H9 (cell line): Measurements from ENCODE around the gene RBM22. TPM values are rescaled to one million over a fixed set of nuclear protein-coding genes. Genes with fewer than 3 reads are reported as not detected.

ENCODE experiments used
- DNase-seq: peaks from one replicate; pipeline ENCODE4 v3.0.0-alpha.2; 2017
- H2AFZ ChIP-seq: one replicate; pipeline ENCODE4 v1.6.1; 2013; ENCODE audit warnings: mild to moderate bottlenecking, low read length, control low read depth, moderate library complexity
- H2AK5ac ChIP-seq: 2 replicates; pipeline ENCODE4 v1.6.1; 2013; ENCODE audit warnings: low read length, control low read depth, mixed read lengths; ENCODE audit not compliant: insufficient read length
- H2BK120ac ChIP-seq: one replicate; pipeline ENCODE4 v1.6.1; 2013; ENCODE audit warnings: low read depth, mild to moderate bottlenecking, low read length, control low read depth, inconsistent platforms; ENCODE audit not compliant: poor library complexity, severe bottlenecking
- H2BK12ac ChIP-seq: 2 replicates; pipeline ENCODE4 v1.6.1; 2013; ENCODE audit warnings: low read length, control low read depth, mixed read lengths, low read depth; ENCODE audit not compliant: insufficient read length
- H2BK15ac ChIP-seq: 2 replicates; pipeline ENCODE4 v1.6.1; 2013; ENCODE audit warnings: low read depth, low read length, control low read depth
- H2BK20ac ChIP-seq: one replicate; pipeline ENCODE4 v1.6.1; 2013; ENCODE audit warnings: low read depth, mild to moderate bottlenecking, low read length, control low read depth, inconsistent platforms; ENCODE audit not compliant: poor library complexity, severe bottlenecking
- H2BK5ac ChIP-seq: 2 replicates; pipeline ENCODE4 v1.6.1; 2013; ENCODE audit warnings: low read length, control low read depth, mixed read lengths; ENCODE audit not compliant: insufficient read length
- H3K14ac ChIP-seq: 2 replicates; pipeline ENCODE4 v1.6.1; 2013; ENCODE audit warnings: low read length, control low read depth; ENCODE audit not compliant: insufficient read depth
- H3K18ac ChIP-seq: 2 replicates; pipeline ENCODE4 v1.6.1; 2013; ENCODE audit warnings: low read depth, mild to moderate bottlenecking, mixed read lengths, low read length, control low read depth; ENCODE audit not compliant: insufficient read length
- H3K23ac ChIP-seq: 2 replicates; pipeline ENCODE4 v1.6.1; 2013; ENCODE audit warnings: low read length, control low read depth, mixed read lengths, low read depth; ENCODE audit not compliant: insufficient read length
- H3K23me2 ChIP-seq: 2 replicates; pipeline ENCODE4 v1.6.1; 2013; ENCODE audit warnings: low read depth, mild to moderate bottlenecking, mixed read lengths, low read length, control low read depth; ENCODE audit not compliant: insufficient read length, poor library complexity, severe bottlenecking
- H3K27ac ChIP-seq: 2 replicates; pipeline ENCODE4 v1.5.1; 2013; ENCODE audit warnings: low read length, control low read depth, mixed read lengths, low read depth; ENCODE audit not compliant: insufficient read length
- H3K27me3 ChIP-seq: 2 replicates; pipeline ENCODE4 v1.6.1; 2013; ENCODE audit warnings: low read length, control low read depth, inconsistent platforms; ENCODE audit not compliant: insufficient read depth
- H3K4ac ChIP-seq: 2 replicates; pipeline ENCODE4 v1.6.1; 2013; ENCODE audit warnings: low read depth, mild to moderate bottlenecking, control low read depth, inconsistent platforms, low read length, moderate library complexity
- H3K4me1 ChIP-seq: 2 replicates; pipeline ENCODE4 v1.6.1; 2013; ENCODE audit warnings: low read length, control low read depth, inconsistent platforms; ENCODE audit not compliant: insufficient read depth
- H3K4me2 ChIP-seq: 2 replicates; pipeline ENCODE4 v1.6.1; 2013; ENCODE audit warnings: low read length, control low read depth, mixed read lengths; ENCODE audit not compliant: insufficient read length, insufficient read depth
- H3K56ac ChIP-seq: 2 replicates; pipeline ENCODE4 v1.6.1; 2013; ENCODE audit warnings: low read depth, mild to moderate bottlenecking, mixed read lengths, low read length, control low read depth; ENCODE audit not compliant: insufficient read length
- H3K79me1 ChIP-seq: 2 replicates; pipeline ENCODE4 v1.6.1; 2013; ENCODE audit warnings: low read depth, mild to moderate bottlenecking, moderate library complexity, low read length, control low read depth, inconsistent platforms; ENCODE audit not compliant: insufficient read depth, poor library complexity, severe bottlenecking
- H3K79me2 ChIP-seq: 2 replicates; pipeline ENCODE4 v1.6.1; 2013; ENCODE audit warnings: low read length, control low read depth, inconsistent platforms; ENCODE audit not compliant: insufficient read depth
- H3K9ac ChIP-seq: 2 replicates; pipeline ENCODE4 v1.6.1; 2013; ENCODE audit warnings: low read length, control low read depth, mixed read lengths; ENCODE audit not compliant: insufficient read length; ENCODE audit errors: extremely low read depth
- H3K9me3 ChIP-seq: one replicate; pipeline ENCODE4 v1.6.1; 2013; ENCODE audit warnings: low read depth, low read length, inconsistent platforms; ENCODE audit not compliant: control insufficient read depth
- H3T11ph ChIP-seq: one replicate; pipeline ENCODE4 v1.6.1; 2013; ENCODE audit warnings: mild to moderate bottlenecking, low read length, control low read depth, inconsistent platforms
- H4K20me1 ChIP-seq: one replicate; pipeline ENCODE4 v1.6.1; 2013; ENCODE audit not compliant: control insufficient read depth, insufficient read length, insufficient read depth
- H4K5ac ChIP-seq: 2 replicates; pipeline ENCODE4 v1.6.1; 2013; ENCODE audit warnings: low read depth, mild to moderate bottlenecking, mixed read lengths, low read length, control low read depth; ENCODE audit not compliant: insufficient read length
- H4K8ac ChIP-seq: replicated peaks from 2 replicates; pipeline ENCODE4 v1.6.1; 2013; ENCODE audit warnings: low read length, control low read depth, mixed read lengths, low read depth; ENCODE audit not compliant: insufficient read length
- H4K91ac ChIP-seq: 2 replicates; pipeline ENCODE4 v1.6.1; 2013; ENCODE audit warnings: low read depth, mild to moderate bottlenecking, moderate library complexity, mixed read lengths, low read length, control low read depth; ENCODE audit not compliant: insufficient read length
- H3K27ac Mint-ChIP-seq, 3 experiments: 2 replicates in 2 of 3; 3 replicates in 1 of 3; pipeline ENCODE4 v1.8.0; 2020 to 2021; ENCODE audit warnings: mixed read lengths in 3 of 3, mild to moderate bottlenecking in 1 of 3, moderate library complexity in 1 of 3
- H3K27me3 Mint-ChIP-seq: 2 replicates; pipeline ENCODE4 v1.8.0; 2021; ENCODE audit warnings: low read depth, mild to moderate bottlenecking, moderate library complexity, mixed read lengths
- H3K36me3 Mint-ChIP-seq, 3 experiments: 2 replicates in 2 of 3; 3 replicates in 1 of 3; pipeline ENCODE4 v1.8.0; 2020 to 2021; ENCODE audit warnings: low read depth in 3 of 3, mixed read lengths in 3 of 3; ENCODE audit not compliant: insufficient read depth in 1 of 3
- H3K4me1 Mint-ChIP-seq, 2 experiments: 2 replicates each; pipeline ENCODE4 v1.8.0; 2020; ENCODE audit warnings: mixed read lengths in 2 of 2
- H3K4me3 Mint-ChIP-seq, 2 experiments: 2 replicates in 1 of 2; 3 replicates in 1 of 2; pipeline ENCODE4 v1.8.0; 2020 to 2021; ENCODE audit warnings: mild to moderate bottlenecking in 2 of 2, mixed read lengths in 2 of 2, moderate library complexity in 1 of 2
- H3K9me3 Mint-ChIP-seq, 2 experiments: 2 replicates in 1 of 2; 3 replicates in 1 of 2; pipeline ENCODE4 v1.8.0; 2020; ENCODE audit warnings: mild to moderate bottlenecking in 2 of 2, mixed read lengths in 2 of 2, moderate library complexity in 1 of 2
- WGBS: extraction: QIAGEN DNeasy Blood & Tissue Kit; methylation state at CpG from one replicate; pipeline ENCODE4 v1.1.7; 2013; ENCODE audit warnings: missing lambda C conversion rate, low lambda C conversion rate, mixed read lengths; ENCODE audit not compliant: insufficient read length; ENCODE audit errors: extremely low coverage; 5-methylcytosine and 5-hydroxymethylcytosine counted together
- total RNA-seq: library from RNA; stranded (reverse); gene quantifications from 2 replicates; pipeline ENCODE4 v1.2.1, GENCODE V29; 2021
- TF ChIP-seq, protein P1 (sequence below): fragments of 200-600 bp; sonication (generic); conservative IDR thresholded peaks from 3 replicates; pipeline ENCODE4 v1.8.0; 2021; ENCODE audit warnings: antibody characterized with exemption, mild to moderate bottlenecking

The RBM22 gene
- total RNA-seq, 1 experiment from 2014 or later = 47.0 TPM

DNA sequence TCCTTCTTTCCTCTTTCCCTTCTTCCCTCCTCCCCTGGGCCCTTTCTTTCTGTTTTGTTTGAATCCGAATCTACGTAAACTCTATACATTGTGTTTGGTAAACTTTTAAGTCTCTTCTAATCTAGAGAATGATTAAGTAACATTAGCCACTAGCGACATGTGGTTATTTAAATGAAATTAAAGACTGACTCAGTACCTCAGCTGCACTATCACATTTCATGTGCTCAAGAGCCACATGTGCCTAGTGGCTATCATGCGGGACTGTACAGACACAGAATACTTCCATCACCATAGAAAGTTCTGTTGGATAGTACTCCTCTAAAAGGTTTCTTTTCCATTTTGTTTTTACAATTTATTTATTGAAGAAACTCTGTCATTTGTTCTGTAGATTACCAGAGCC, 29.0 kb upstream of the RBM22 start:
- no peaks in the 10 kb centered on the region for H3K9me3 ChIP-seq
- no peak overlapping the region for H3K23ac ChIP-seq
- no peak overlapping the region for H2BK12ac ChIP-seq
- no peak for DNase-seq
- no peak overlapping the region for H3K56ac ChIP-seq
- no peaks in the 10 kb centered on the region for H3K23me2 ChIP-seq
- no peak overlapping the region for H2BK15ac ChIP-seq
- Mint-ChIP-seq H3K36me3 (peaks cover 24 to 49% (median 45%) of the 10 kb centered on the region in 3 experiments), H3K27me3 (no peaks in the 10 kb centered on the region), H3K9me3 (no peaks in the 10 kb centered on the region), H3K27ac (no peak overlapping the region; a peak in 1 of 7 replicates), H3K4me1 (no peaks in the 10 kb centered on the region), H3K4me3 (no peak overlapping the region)
- H4K5ac ChIP-seq = no peak overlapping the region
- no peak overlapping the region for H3K9ac ChIP-seq
- no peak overlapping the region for H3K4me2 ChIP-seq
- no peak overlapping the region for H4K8ac ChIP-seq
- no peak overlapping the region for H2AFZ ChIP-seq
- H2AK5ac ChIP-seq = no peak overlapping the region
- H3K27ac ChIP-seq = no peak overlapping the region
- WGBS = no CpG with 5 or more reads among the region's 4 CpGs
- no peaks in the 10 kb centered on the region for H3K4me1 ChIP-seq
- H4K91ac ChIP-seq = no peak overlapping the region
- H2BK20ac ChIP-seq = no peak overlapping the region
- no peak overlapping the region for H3K4ac ChIP-seq
- no peaks in the 10 kb centered on the region for H3K27me3 ChIP-seq
- H2BK5ac ChIP-seq = no peak overlapping the region
- H3K79me1 ChIP-seq = peaks cover 3% of the 10 kb centered on the region
- H4K20me1 ChIP-seq = no peaks in the 10 kb centered on the region
- TF ChIP-seq, protein P1, sequence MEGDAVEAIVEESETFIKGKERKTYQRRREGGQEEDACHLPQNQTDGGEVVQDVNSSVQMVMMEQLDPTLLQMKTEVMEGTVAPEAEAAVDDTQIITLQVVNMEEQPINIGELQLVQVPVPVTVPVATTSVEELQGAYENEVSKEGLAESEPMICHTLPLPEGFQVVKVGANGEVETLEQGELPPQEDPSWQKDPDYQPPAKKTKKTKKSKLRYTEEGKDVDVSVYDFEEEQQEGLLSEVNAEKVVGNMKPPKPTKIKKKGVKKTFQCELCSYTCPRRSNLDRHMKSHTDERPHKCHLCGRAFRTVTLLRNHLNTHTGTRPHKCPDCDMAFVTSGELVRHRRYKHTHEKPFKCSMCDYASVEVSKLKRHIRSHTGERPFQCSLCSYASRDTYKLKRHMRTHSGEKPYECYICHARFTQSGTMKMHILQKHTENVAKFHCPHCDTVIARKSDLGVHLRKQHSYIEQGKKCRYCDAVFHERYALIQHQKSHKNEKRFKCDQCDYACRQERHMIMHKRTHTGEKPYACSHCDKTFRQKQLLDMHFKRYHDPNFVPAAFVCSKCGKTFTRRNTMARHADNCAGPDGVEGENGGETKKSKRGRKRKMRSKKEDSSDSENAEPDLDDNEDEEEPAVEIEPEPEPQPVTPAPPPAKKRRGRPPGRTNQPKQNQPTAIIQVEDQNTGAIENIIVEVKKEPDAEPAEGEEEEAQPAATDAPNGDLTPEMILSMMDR = no peak
- H3K79me2 ChIP-seq = 0 out of 2 replicates have a peak, but pooled peaks cover 3% of the 10 kb centered on the region
- no peak overlapping the region for H3K18ac ChIP-seq
- H3K14ac ChIP-seq = no peak overlapping the region
- no peak overlapping the region for H3T11ph ChIP-seq
- no peak overlapping the region for H2BK120ac ChIP-seq
